ENCODE results near the gene CERS6.

- TF ChIP-seq CTCF (IDR thresholded peaks at IDR 0.05): no peak
- TF ChIP-seq POLR2A (IDR thresholded peaks at IDR 0.05): no peak
- TF ChIP-seq POLR2AphosphoS5 (IDR thresholded peaks at IDR 0.05): no peak
Observed at GRCh38 chr2:168574856-168575630, 119.0 kb downstream of the CERS6 start.

Measured in breast epithelium (tissue), 3 donors.